ENCODE measurements around the gene ZNF256.

DNA sequence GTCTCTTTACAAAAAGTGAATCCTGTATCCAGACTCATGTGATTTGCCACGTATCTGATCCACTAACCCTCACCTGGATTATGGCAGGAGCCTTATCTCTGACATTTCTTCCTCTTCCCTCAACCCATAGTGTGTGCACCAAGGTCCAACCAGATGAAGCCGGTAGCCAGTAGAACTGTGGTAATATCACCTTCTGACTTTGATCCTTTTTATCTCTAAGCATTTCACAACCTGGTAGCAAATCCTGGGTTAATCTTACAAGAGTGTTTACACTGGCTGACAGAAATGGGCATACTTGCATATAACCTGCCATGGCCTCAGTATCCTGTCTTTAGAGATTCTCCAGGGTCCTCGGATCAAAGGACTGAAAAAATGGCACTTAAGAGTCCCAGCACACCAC is 33.0 kb downstream of the ZNF256 start:
- TF ChIP-seq YY1 (tag by site-specific recombination; IDR thresholded peaks at IDR 0.05) (no peak), KLF7 (tag by site-specific recombination; IDR thresholded peaks at IDR 0.05; ENCODE audit: borderline replicate concordance) (no peak), ZNF112 (tag by site-specific recombination; IDR thresholded peaks at IDR 0.05) (no peak), ZXDB (tag by site-specific recombination; IDR thresholded peaks at IDR 0.05) (no peak), HOXA7 (CRISPR knock-in tag; IDR thresholded peaks at IDR 0.05; ENCODE audit: borderline replicate concordance) (no peak), ZNF423 (tag by site-specific recombination; IDR thresholded peaks at IDR 0.05) (no peak), ZNF830 (tag by site-specific recombination; IDR thresholded peaks at IDR 0.05; ENCODE audit: low read depth) (no peak), ZNF837 (tag by site-specific recombination; IDR thresholded peaks at IDR 0.05) (no peak), ZNF510 (tag by site-specific recombination; IDR thresholded peaks at IDR 0.05; ENCODE audit: insufficient replicate concordance) (no peak), ZNF24 (tag by site-specific recombination; IDR thresholded peaks at IDR 0.05) (no peak), ZNF23 (tag by site-specific recombination; IDR thresholded peaks at IDR 0.05; ENCODE audit: borderline replicate concordance) (no peak)
- TF ChIP-seq, protein P1, sequence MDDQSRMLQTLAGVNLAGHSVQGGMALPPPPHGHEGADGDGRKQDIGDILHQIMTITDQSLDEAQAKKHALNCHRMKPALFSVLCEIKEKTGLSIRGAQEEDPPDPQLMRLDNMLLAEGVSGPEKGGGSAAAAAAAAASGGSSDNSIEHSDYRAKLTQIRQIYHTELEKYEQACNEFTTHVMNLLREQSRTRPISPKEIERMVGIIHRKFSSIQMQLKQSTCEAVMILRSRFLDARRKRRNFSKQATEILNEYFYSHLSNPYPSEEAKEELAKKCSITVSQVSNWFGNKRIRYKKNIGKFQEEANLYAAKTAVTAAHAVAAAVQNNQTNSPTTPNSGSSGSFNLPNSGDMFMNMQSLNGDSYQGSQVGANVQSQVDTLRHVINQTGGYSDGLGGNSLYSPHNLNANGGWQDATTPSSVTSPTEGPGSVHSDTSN (CRISPR knock-in tag; IDR thresholded peaks at IDR 0.05): no peak
- TF ChIP-seq, protein P2, sequence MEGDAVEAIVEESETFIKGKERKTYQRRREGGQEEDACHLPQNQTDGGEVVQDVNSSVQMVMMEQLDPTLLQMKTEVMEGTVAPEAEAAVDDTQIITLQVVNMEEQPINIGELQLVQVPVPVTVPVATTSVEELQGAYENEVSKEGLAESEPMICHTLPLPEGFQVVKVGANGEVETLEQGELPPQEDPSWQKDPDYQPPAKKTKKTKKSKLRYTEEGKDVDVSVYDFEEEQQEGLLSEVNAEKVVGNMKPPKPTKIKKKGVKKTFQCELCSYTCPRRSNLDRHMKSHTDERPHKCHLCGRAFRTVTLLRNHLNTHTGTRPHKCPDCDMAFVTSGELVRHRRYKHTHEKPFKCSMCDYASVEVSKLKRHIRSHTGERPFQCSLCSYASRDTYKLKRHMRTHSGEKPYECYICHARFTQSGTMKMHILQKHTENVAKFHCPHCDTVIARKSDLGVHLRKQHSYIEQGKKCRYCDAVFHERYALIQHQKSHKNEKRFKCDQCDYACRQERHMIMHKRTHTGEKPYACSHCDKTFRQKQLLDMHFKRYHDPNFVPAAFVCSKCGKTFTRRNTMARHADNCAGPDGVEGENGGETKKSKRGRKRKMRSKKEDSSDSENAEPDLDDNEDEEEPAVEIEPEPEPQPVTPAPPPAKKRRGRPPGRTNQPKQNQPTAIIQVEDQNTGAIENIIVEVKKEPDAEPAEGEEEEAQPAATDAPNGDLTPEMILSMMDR (tag by site-specific recombination; IDR thresholded peaks at IDR 0.05): no peak

Measured in HEK293 (cell line).